HTR-8/SVneo (cell line): Measurements from ENCODE around the gene LMOD2.

Experiments
- DNase-seq: peaks from one replicate; pipeline ENCODE4 v3.0.0; 2011; ENCODE audit warnings: low spot score, mixed read lengths; ENCODE audit not compliant: insufficient read length
- FAIRE-seq: peaks from 2 replicates; lab custom pipeline; 2011; peaks lifted over from hg19 to GRCh38; lab: Jason Lieb, UNC

Gene LMOD2

DNA sequence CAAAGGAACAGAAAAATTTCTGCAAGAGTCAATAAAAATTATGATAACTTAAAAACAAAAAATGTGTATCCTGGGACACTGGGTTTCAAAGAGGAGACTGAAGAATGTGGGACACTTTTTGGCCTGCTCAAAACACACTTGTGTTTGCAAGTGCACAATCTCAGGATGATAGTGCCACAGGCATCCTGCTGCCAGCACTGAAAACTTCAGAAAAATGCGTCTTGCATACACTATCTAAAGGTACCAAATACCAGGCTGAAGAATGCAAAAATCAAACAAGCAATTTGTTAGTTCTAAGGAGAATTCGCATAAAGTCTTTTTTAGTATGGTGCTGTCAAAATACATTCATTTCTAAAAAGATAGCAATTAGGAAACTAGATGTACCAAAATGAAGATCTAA is 55.0 kb downstream of the LMOD2 start:
- no peak for DNase-seq
- no peak for FAIRE-seq

DNA sequence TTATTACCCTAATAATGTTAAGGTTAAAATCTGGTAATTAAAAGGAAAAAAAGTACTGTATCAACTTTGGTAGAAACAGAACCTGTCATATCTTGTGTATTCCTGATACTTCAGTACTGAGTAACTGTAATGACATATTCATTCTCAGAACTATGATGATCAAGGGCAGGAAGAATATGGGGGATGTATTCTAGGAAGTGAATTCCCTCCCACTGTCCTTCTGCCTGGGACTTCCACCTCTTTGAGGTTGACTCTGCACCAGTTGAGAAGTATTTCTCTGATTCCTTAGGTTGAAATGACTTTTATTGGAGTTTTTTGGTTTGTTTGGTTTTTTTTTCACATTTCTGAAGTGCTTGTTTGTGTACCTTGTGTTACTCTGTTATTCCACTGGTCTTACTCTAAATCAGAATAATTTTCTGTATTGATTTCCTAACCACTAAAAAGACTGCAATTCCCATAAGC is 56.2 kb downstream of the LMOD2 start:
- DNase-seq, result no peak
- FAIRE-seq, result no peak

DNA sequence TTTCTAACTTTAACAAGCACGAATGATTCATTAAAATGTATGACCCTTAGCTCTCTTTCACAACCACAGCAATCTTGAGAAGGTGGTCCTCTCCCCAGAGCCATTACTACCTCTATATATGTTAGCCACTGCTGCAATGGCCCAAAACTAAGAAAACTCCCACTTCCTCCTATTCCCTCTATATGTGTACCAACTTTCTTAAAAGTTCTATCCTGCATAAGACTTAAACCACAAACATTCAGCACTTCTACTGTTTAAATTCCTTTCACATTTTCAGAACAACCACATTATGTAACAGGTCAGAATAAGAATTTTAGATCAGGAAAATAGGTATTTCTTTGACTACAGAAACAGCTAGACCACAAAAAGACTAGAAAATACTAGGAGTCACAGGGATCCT is 57.0 kb downstream of the LMOD2 start:
- no peak for FAIRE-seq
- no peak for DNase-seq
